ENCODE data around the gene TTC9.

The TTC9 gene

DNA sequence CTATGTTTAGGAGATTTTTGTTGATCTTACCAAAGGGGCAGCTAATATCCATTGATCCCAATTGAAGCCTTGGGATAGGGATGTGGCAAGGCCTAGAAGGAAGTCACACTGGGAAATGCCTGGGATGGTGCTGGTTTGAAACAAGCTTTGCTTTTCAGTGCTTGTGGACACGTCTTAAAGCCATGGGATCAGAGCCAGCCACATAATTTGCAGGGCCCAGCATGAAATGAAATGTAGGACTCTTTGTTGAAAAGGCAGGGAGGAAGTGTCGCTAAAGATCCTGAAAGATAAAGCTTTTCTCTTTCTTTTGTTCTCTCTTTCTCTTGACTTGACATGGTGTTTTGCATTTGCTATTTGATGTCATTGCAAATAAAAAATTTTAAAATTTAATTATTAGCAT is 5.0 kb downstream of the TTC9 start:
- DNase-seq = no peak

DNA sequence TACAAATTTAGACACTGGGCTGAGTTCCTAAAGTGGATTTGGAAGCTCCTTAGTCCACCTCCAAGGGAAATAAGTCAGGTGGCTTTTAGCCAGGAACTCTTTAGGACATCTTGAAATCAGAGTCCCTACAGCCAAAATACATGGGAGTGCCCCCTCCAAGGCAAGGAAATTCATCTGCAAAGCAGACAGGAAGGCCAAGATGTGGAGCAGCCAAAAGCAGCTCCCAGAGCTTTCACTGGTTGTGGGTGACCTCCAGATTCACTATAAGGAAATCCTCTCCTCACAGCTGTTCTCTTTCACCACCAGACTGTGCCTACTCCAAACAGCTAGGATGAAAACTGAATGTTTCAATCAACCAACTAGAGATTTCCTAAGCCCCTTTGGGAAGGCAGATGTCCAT is 6.6 kb downstream of the TTC9 start:
- no peak for DNase-seq

DNA sequence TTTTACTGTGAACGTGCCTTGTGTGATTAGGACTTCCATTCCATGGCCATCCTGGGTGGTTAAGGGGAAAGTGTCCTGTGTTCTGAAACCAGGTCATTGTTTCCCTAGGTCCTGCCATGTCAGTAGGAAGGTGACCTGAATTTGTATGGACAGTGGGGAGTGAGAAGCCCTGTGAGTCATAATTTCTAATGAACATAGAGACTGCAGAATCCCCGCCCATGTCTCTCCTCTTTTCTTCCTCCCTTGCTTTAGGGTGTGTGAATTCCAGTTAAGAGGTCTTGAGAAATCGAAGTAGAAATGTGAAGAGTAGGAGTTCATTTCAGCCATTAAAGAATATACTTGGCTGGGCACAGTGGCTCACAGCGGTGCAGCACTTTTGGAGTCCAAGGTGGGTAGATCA is 8.1 kb downstream of the TTC9 start:
- DNase-seq = no peak

DNA sequence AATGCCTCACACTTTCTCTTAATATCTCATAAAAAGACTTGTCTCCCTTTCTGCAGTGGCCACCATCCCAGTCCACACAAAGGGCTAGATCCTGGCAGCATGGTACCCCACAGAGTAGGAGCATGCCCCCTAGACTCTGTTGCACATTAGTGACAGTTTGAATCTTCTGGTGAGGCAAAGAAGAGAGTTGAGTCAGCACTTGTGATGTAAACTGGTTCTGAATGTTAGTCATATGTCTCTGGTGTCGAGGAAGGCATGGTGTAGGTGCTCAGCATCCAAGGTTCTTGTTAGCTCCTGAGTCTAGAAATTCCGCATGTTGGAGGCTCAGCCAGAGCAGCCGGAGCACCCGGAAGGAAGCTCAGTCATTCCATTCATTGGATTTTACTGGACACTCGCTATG is 9.8 kb downstream of the TTC9 start:
- no peak for DNase-seq

DNA sequence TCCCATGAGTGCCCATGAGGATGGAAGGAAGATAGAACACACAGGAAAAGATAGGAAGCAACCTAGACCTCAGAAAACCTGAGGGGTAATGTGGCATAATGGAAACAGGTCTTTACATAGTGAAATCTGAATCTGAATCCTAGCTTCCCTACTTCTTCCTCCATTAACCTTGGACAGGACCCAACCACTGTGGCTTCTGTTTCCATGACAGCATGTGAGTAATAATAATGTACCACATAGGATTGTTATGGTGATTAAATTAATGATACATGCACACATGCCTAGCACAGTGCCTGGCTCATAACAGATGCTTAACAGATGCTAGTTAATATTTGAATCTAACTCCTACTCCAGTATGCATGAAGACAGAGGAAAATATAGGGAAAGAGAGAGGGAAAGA is 11.2 kb downstream of the TTC9 start:
- no peak for DNase-seq

DNA sequence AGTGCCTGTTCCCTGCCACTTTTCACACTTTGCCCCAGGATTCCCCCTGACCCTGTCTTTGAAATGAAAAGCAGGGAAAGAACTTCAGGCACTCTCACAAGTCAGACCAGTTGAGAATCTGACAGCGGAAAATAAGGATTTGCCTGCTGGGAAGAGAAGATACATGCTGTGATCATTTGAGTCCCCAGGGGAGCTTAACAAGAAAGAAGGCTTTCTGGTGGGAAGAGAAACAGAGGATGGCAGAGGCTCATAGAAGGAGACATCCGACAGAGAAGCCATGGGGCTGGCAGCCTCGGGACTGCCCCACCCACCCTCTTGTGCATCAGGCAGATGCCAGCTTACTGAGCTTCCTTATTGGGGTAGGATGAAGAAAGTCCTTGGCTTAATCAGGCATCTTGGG is 11.9 kb downstream of the TTC9 start:
- DNase-seq = no peak

DNA sequence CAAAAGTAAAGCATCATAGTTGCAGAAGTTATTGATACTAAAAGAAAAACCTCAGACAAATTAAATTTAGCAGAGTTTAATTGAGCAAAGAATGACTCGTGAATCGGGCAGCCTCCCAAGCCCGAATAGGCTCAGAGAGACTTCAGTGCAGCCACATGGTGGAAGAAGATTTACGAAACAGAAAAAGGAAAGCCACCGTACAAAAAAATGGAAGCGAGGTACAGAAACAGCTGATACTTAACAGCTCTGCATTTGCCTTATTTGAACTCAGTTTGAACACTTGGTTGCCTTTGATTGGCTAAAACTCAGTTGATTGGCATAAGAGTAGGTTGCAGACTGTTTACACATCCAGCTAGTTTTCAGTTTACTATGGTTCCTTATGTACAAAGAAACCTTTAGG is 12.9 kb downstream of the TTC9 start:
- DNase-seq = no peak

DNA sequence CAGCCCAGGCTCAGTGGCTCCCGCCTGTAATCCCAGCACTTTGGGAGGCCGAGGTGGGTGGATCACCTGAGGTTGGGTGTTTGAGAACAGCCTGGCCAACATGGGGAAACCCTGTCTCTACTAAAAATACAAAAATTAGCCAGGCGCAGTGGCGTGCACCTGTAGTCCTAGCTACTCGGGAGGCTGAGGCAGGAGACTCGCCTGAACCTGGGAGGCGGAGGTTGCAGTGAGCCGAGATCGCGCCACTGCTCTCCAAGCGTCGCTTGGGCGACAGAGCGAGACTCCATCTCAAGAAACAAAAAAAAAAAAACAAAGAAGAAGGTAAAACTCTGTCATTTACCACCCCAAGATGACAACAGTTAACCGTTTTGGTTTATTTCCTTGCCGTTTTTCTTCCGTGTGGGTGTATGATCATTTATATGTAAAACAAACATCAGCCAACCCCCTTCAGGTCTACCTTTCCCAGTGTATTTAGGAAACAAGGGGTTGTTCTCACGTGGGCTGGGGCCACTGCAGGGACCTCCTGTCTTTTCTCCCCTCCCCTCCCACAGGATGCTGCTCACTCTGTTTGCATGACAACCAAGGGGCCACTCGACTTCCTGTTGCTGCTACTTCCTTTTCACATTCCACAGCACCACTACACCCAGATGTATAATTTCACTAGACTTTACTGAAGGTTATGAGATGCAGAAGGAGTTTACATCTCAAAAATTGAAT is 13.6 kb downstream of the TTC9 start:
- no peak for DNase-seq

DNA sequence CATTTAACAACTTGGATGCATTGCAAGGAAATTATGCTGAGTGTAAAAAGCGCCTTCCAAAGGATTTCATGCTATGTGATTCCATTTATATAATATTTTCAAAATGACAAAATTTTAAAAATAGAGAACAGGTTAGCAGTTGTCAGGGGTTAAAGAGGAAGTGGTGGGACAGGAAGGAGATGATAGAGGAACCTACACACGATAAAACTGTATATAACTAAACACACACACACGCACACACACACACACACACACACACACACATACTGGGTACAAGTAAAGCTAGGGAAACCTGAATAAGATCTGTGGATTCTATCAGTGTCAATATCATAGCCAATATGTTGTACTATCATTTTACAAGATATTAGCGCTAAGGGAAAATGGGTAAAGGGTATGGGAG is 17.2 kb downstream of the TTC9 start:
- DNase-seq = no peak

DNA sequence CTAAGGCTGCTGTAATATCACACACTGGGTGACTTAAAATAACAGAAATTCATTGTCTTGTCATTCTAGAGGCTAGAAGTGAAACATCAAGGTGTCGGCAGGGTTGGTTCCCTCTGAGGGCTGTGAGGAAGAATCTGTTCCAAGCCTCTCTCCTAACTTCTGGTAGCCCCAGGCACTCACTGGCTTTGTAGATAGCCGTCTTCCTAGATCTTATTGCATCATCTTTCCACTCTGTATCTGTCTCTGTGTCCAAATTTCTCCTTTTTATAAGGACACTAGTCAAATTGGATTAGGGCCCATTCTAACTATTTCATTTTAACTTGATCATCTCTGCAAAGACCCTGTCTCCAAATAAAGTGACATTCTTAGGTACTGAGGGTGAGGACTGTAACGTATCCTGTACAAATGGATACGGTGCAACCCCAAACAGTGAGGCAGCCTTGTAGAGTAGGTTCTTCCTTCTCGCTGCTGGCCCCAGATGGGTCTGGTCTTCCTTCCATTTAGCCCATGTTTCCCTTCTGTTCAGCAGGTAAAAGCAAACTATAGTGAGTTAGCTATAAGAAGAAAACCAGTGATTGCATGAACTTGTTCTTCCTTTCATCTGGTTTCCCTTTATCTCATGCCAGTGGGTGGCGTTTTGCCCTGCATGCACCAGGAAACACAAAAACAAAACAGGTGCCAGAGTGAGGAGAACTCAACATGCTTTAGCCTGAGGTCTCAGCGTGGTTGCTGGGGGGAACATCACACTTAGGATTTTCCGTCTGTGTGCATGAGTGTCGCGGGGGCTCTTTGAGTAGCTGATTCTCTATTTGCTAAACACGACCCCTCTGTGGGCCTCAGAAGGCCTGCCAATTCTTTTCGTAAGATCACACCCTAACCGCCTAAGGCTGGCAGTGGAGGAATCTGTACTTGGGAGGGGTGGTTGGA is 19.5 kb downstream of the TTC9 start:
- DNase-seq = no peak

DNA sequence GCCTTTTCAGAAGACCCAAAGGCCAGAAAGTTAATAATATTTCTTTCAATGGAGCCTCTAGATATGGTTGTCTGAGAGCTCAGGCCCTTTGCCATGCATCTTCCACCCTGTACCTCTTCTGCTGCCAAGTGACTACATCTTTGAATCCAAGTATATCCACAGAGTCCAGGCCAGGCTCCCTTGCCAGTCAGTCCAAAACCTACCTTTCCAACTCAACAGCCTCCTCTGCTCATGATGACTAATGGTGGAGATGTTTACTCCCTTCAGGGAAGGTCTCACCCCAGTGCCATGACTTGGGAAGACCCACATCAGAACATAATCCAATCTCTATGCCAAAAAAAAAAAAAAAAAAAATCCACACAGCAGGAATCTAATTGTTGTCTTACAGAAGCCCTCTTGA is 20.4 kb downstream of the TTC9 start:
- peak; percentile 76 for DNase-seq

DNA sequence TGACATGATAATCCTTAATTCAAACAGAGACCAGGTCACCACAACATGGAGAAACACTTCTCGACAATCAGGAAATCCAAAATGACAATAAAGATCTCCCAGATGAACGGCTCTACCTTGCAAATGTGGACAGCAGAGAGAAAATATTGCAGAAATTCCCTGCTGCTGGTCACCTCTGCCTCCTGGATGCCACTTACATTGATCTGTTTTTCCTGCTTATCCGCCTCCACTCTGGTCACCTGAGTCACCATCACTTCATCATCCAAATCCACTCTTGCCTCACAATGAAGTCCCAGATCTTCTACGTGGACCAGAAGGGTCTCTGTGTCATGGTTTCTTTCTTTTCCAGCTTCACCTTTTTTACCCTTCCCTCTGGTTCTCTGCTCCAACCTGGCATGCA is 21.1 kb downstream of the TTC9 start:
- no peak for DNase-seq

DNA sequence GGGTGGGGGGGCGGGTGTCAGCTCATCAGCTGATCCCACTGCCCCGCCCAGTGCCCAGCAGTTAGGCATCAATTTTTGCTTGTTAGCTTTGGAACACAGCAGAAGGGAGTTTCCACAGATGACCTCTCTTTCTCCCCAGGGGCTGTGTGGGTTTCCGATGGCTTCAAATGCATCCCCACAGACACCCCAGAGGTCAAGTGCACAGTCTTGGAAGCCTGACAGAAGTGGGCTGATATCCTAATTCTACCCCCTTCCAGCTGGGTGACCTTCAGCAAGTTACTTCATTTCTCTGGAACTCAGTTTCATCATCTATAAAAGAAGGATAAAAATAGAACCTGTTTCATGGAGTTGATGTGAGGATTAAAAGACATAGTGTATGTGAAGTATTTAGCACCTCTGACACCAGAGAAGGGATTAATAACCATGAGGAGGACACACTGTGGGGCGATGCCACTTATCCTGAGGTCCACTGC is 22.0 kb downstream of the TTC9 start:
- peak; percentile 58 for DNase-seq

DNA sequence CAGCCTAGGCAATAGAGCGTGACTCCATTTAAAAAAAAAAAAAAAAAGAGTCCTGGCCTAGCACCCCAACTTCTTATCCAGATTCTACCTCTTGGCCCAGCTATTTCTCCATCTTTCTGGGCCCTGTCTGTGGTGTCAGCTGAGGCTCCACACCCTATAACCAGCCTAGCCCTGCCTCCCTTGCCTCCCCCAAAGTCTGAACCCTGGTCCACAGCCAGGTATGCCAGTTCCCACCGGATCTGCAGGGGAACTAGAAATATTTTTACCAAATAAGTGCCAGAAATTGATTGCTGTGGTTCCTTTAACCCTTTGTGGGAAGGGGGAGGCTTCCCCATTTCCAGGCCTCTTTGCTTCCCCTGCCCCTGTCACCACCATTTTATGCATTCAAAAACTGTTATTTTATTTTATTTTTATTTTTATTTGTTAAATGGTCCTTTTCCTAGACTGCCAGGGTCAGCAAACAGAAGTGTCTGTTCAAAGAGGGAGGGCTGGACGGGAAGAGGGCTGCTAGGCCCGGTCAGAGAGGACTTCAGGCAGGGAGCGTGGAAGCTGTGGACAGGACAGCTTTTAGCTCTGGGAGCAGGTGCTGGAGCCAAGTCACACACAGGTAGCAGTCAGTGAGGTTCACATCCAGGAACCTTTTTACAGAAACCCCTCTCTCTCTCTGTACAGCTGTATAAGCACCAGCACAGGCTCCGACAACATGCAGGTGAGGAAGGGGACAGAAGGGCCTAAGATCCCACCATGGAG is 23.2 kb downstream of the TTC9 start:
- no peak for DNase-seq

DNA sequence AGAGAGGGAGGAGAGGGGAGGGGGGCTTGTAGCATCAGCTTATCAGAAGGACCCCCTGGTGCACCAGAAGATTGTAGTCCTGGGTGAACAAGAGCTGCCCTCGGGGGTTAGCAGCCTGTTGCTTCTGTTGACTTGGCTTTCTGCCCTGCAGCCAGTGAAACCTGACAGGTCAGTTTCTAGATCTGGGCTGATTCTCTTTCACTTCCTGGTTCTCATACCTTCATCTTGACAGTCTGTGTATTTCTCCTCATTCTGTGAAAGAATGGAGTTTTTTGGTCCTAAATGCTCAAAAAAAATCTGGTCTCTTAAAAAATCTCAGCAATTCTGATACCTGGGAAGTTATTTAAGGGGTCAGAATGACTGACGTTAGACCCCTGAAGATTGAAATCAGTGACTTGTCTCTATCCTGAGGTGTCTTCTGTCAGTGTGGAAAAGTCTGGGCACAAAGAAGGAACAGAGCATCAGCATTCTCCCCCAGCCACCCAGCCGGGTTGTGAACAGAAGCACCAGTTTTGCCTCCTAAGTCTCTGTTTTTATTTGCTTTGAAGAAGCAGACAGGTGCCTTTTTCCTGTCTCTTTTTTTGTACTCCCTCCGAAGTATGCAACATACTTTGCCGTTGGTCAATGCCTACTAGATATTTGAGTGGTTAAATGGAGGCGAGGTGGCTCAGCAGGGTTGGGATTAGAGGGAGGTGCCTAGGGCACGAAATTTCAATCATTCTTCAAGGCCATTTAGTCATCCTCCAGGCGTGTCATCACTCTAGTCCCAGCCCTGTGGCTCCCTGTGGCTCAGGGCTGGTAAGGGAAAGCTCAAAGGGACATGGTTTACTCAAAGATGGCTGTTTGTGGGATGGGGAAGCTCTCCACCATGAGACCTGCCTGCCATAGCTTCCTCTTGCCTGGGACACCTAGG is 24.0 kb downstream of the TTC9 start:
- peak; percentile 85 for DNase-seq

DNA sequence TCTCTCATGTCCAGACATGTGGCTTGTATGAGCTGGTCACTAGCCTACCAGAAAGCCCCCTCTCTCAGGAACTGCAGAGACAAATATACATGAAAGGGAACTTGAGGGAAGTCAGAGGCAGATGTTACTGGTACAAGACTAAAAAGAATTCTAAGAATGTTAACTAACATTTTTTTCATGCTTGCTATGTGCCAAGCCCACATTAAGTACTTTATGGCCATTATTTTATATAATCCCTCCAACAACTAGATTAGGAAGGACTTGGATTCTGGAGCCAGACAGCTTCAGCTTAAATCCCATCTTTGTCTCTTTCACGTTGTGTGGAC is 24.6 kb downstream of the TTC9 start:
- no peak for DNase-seq

DNA sequence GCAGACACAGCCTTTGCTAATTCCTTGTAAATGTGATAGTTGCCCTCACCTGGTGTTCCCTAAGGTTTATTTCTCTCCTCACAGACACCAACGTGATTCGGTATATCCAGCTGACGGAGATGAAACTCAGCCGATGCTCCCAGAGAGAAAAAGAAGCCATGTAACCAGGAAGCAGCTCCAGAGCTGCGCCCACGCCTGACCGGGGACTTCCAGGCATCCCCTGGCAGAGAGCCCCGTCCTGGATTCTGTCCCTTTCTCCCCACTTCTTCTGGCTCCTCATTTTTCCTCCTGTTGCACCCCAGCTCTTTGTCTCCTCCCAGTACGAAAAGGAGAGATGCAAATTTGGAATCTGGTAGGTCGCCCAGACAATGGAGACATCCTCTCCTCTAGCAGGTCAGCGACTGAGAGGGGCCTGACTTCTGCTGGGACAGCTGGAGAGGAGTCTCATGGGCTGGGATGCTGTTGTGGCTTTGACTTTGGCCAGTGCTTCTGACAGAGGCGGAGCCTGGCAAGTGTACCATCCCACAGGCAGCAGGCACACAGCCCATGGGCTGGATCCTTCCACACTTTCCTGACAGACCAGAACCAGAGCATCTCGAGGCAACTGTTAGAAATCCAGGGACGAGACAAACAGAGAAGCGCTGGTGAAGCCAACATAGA is 29.4 kb downstream of the TTC9 start:
- DNase-seq = no peak

DNA sequence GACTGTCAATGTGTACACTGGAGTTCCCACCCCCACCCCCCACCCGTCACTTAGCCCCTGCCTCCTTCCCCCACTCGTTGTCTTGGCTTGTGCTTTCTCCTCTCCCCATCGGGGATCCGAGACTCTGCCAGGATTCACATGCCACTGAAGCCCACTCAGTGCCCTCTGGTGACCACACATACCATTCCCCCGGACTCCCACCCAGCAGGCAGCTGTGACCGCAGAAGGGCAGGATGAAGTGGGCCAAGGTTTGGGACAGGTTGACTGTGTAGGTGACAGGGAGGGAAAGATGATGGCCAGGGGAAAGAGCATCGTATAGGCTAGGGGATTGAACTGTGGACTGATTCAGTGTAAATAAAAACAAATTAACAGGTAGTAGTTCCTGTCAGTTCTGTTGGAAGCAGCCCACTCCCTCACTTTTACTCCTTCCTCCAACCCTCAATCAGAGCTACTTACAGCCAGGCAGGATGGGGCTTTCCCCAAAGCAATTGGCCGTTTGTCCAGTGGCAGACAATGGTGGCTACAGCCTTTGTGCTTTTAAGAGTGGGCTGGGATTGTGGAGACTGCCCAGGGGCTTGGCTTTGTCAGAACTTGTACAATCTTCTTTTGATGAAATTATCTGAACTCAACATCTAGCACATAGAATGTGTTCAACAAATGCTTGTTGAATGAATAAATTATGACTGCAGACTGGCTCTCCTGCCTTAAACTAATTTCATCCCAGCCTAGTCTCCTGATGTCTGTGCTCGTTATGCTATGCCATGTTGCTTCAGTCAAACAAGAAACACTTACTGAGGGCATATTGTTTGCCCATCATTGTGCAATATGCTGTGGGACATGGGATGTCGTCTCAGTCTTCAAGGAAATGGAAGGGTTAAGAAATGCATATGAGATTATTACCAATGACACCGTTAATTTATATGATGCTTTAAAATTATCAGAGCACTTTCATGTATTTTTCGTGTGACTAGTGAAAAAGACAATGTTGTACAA is 30.2 kb downstream of the TTC9 start:
- no peak for DNase-seq

DNA sequence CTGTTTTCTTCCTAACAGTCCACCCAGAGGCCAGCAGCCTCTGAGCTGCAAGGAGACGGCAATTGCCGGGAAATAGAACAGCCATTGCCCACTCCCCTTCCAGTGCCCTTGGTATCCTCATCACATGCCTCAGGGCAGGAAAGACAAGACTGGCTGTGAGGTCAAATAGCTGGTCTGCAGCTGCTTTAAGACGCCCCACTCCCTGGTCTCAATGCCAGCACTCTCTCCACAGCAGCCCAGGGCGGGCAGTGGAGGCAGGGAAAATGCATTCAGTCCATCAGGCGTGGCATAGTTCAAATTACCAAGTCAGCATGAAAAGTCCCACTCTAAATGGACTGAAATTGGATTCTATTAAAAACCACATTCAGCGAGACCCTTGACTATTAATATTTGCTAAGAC is 35.6 kb downstream of the TTC9 start:
- no peak for DNase-seq

DNA sequence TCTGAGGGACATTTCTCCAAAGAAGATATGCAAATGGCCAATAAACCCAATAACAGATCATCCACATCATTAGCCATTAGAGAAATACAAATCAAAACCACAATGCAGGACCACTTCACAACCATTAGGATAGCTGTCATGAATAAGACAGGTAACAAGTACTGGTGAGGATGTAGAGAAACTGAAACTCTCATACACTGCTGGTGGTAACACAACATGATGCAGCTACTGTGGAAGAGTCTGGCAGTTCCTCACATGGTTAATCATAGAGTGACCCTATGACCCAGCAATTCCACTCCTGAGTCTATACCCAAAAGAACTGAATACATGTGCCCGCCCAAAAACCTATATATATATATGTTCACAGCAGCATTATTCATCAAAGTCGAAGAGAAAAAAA is 39.0 kb downstream of the TTC9 start:
- no peak for DNase-seq

DNA sequence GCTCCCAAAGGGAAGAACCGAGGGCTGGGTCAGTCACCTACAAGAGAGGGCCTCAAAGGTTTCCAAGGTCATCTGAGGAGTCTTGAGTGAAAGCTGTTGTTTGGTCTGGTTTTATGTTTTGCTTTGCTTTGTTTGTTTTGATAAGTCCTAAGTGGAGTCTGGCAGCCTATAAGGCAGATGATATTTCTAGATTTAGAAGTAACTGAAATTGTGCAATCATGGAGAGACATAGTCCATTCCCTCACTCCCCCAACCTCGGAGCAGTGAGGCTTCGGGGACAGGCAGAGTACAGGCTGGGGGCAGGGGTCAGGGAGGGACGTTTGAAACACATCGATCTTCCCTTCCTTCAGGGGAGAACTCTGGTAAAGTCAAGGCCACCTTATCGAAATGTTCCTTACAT is 42.3 kb downstream of the TTC9 start:
- DNase-seq = no peak

Measured in NCI-H146 (cell line).